Myocyte (in vitro differentiated cells): Measurements from ENCODE around the gene PANX3. TPM values are rescaled to one million over a fixed set of nuclear protein-coding genes. Genes with fewer than 3 reads are reported as not detected.
A peak's percentile ranks its signal among the peaks of the same experiment; 100 is the strongest.
"Not testable (repeated sequence)": the region's sequence is repeated elsewhere in the genome, so short reads cannot be mapped to it uniquely, and the experiment has no call there.

Experiments
- DNase-seq: peaks from one replicate; pipeline ENCODE4 v3.0.0-alpha.2; 2012; ENCODE audit warnings: low read depth
- polyA plus RNA-seq: library from polyadenylated mRNA; unstranded; fragments of >200 nt; gene quantifications from one replicate; pipeline ENCODE4 v1.2.1, GENCODE V29; 2012; ENCODE audit warnings: missing spikeins
- total RNA-seq: library from RNA; depleted of rRNA; stranded (reverse); fragments of >200 nt; gene quantifications from 2 replicates; pipeline ENCODE4 v1.2.3, GENCODE V29; 2014

PANX3 gene
- not detected in 2 replicates for total RNA-seq
- polyA plus RNA-seq = not detected

DNA sequence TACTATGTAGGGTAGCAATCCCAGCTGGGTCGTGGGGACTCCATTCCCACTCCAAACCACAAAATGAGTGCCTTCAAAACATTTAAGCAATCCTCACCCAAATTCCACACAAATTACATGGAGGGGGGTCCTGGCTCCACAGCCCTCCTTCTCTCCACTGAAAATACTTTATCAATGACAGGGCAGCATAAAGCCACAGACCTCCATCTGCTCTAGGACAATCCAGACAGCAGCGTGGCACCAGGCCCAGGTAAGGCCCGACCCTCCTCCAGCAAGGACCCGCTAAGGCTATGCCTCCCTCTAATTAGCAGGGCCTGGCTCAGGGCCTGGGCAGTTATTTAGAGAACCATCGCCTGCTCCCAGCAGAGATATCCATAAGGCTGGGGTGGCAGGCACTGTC is at the start of gene PANX3:
Gene PANX3 (plus strand): TSS at position 365 of the 400 bp plus-strand sequence. CDS start 129 bp downstream, outside the sequence.
- DNase-seq = no peak

- no peak for DNase-seq
These were observed 41.5 kb upstream of the PANX3 start, which contains the start of gene OR8A1 for GRCh38 chr11:124569697-124570096. Gene OR8A1, plus strand, starts transcription at chr11:124569997. Its CDS starts 123 bp downstream, at chr11:124570120.

DNA sequence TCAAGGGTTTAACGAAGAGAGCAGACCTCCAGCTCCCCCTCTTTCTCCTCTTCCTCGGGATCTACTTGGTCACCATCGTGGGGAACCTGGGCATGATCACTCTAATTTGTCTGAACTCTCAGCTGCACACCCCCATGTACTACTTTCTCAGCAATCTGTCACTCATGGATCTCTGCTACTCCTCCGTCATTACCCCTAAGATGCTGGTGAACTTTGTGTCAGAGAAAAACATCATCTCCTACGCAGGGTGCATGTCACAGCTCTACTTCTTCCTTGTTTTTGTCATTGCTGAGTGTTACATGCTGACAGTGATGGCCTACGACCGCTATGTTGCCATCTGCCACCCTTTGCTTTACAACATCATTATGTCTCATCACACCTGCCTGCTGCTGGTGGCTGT is 41.1 kb upstream of the PANX3 start:
- DNase-seq = no peak

- DNase-seq = peak; percentile 30
These were observed 33.4 kb upstream of the PANX3 start for GRCh38 chr11:124577716-124578427.

DNA sequence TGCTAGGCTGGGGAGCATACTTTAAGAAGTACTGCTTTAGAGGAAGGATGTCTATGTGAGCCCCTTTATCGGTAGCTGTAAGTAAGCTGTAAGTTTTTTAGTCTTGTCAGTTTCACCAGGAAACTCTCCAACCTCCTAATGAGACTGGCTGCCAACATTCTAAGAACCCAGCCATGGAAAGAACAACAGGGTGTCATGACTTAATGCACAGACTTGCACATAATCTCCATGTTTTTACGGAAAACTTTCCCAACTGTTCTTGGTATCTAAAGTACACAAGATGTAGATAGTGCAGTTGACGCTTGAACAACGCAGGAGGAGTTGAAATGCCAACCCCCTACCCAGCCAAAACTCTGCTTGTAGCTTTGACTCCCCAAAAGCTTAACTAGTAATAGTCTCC is 32.5 kb upstream of the PANX3 start:
- DNase-seq = no peak

- peak; percentile 7 for DNase-seq
These were observed 29.4 kb upstream of the PANX3 start for GRCh38 chr11:124581817-124582216.

GRCh38 chr11:124582565-124582964 is 28.7 kb upstream of the PANX3 start:
- no peak for DNase-seq

DNA sequence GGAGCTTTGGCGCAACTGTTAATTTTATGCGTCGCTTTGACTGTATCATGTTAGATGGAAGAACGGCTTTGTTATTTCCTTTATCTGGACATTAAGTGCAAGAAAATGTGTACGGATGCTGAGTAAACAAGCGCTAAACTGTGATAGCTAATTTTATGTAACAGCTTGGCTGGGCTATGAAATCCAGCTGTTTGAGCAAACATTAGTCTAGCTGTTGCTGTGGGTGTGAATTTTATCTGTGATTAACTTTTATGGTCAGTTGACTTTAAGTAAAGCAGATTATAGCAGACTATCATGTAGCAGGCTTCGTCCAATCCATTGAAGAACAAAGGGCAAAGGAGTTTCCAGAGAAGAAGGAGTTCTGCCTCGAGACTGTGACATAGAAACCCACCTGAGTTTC is 27.4 kb upstream of the PANX3 start:
- DNase-seq = no peak

GRCh38 chr11:124584681-124585372 is 26.4 kb upstream of the PANX3 start:
- DNase-seq = no peak

DNA sequence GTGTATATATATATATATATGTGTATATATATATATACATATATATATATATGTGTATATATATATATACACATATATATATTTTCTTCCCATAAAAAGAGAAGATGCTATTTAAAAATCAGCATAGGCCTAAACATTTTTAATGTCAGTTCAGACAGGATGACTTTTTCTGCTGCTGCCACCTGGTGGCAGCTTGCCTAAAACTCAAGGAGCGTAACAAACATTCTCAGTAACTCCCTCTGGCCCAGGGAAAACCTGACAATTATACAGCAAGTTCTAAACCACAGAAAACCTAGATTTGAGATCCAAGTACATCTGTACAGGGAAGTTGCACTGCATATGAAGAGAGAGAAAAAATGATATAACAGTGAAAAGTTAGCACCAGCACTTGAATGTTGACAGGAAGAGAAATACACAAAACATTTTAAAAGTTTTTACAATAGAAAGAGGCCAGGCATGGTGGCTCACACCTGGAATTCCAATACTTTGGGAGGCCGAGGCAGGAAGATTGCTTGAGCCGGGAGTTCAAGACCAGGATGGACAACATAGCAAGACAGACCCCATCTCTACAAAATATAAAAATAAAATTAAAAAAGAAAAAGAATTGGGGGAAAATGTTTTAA is 24.9 kb upstream of the PANX3 start:
- DNase-seq = peak; percentile 80

DNA sequence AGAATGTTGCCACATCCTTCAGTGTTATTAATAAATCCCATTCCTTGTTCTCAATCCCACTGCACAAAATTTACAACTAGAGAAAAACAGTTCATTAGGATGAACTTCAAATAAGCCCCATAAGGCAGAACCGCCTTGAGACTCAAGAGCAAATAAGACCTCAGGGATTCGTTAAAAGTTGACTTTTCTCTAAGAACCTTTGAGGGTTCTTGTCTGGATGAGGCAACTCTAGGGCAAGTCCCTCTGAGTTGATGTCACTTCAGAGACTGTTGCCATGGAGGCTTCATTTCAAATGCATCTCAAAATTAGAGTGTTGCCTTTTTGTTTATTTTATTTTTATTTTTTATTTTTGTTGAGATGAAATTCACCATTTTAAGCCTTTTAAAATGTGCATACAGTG is 19.8 kb upstream of the PANX3 start:
- DNase-seq = no peak

DNA sequence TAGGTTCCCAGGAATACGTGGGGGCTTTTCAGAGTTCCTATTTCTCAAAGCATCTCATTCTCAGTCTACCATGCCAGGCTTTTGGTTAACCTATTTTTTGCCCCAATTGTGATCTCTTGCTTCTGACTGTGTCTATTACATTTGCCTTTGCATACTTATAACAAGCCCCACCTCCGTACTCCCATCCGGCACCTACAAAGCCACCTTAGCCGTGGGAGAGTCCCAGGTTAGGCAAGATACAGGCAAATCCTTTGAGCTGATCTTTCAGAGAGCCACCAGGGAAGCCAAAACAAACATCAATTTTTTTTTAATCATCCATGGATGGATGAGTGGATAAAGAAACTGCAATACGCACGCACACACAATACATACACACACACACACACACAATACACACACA is 18.6 kb upstream of the PANX3 start:
- DNase-seq = no peak

DNA sequence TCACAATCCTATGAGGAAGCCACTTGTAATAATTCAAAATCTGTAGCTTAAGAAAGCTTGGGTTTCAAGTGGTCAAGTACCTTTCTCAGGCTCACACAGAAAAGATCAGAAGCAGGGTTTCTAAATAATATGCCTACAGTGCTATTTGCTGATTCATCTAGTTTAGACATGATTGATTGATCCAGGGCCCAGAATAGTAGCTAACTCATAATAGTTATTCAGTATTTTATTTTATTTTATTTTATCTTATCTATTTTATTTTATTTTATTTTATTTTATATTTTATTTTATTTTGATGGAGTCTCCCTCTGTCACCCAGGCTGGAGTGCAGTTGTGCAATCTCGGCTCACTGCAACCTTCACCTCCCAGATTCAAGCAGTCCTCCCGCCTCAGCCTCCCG is 15.9 kb upstream of the PANX3 start:
- no peak for DNase-seq

DNA sequence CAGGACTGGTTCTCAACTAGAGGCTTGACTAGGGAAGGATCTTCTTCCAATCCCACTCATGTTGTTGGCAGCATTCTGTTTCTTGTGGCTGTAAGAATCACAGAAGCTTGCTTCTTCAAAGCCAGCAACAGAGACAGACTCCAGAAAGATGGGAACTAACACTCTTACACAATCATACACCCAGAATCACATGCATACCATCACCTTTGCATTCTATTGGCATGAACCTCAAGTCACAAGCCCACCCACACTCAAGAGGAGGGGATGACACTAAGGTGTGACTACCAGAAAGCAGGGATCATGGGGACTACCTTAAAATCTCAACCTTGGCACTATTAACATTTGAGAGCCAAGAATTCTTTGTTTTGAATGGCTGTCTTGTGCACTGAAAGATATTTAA is 13.6 kb upstream of the PANX3 start:
- DNase-seq = no peak

DNA sequence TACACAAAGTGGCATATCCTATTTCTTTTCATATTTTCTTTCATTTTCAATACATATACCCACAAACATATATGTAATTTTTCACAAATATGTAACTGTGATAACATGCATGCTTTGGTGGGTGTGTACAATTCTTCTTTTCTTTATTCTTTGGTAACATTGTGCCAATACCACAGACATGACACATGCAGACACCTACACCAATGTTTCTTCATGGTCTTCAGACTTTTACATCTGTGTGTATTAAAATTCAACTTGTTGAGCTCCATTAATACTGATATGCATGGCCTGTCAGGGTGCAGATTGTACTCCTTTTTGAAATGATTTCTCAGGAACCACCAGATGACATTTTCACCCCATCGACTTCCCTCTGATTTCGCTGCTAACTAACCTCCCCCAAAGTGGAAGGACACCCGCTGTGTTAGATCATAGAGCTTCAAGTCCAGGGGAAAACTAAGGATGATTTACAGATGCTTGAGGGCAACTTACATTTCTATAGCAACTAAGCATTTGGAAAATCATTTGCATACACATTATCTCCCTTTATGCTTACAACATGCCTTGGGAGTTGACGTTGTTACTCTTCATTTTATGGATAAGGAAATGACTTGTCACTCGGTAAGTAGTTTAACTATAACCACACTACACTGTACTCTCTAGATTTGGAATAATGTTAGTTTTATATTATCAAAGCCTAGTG is 10.5 kb upstream of the PANX3 start:
- DNase-seq = no peak

GRCh38 chr11:124602193-124602592 is 9.0 kb upstream of the PANX3 start:
- DNase-seq = peak; percentile 53

DNA sequence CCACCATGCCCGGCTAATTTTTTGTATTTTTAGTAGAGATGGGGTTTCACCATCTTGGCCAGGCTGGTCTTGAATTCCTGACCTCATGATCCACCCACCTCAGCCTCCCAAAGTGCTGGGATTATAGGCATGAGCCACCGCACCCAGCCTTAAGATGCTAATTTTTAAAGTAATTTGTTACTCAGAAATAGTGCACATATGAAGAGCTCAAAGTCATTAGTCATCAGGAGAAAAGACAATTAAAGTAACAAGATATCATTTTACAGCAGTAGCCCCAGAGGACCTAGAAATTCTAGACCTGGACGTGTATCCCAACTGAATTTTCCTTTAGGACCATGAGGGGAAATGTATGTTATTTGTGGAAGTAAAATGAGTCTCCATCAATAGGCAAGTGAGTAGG is 8.5 kb upstream of the PANX3 start:
- not testable (repeated sequence) for DNase-seq

DNA sequence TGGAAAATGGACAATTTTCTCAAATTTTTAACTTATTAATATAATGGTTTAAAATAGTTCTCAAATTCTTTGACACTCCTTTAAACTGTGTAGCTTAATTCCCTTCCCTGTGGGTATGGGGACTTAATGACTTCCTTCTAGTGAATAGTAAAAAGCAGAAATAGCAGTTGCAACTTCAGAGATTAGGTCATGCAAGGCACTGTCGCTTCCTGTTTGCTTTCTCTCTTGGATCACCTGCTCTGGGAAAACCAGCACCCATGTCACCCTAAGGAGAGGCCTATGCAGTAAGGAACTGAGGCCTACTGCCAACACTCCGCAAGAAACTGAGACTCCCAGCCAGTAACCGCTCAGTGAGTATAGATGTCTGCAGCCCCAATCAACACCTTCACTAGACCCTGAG is 5.5 kb upstream of the PANX3 start:
- no peak for DNase-seq

DNA sequence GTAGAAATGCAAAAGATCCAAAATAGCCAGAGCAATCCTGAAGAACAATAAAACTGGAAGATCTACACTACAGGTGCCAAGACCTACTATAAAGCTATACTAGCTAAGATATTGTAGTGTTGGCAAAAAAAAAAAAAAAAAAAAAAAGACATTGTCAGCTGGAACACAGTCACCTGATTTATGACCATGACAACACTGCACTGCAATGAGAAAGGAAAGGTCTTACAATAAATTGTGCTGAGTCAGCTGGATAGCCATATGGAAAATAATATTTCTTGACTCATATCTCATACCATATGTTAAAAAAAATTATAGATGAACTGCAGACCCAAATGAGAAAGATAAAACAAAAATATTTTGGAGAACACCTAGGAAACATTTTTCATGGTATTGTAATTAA is 3.1 kb upstream of the PANX3 start:
- no peak for DNase-seq

GRCh38 chr11:124610295-124610694 is 933 bp upstream of the PANX3 start:
- DNase-seq = no peak

DNA sequence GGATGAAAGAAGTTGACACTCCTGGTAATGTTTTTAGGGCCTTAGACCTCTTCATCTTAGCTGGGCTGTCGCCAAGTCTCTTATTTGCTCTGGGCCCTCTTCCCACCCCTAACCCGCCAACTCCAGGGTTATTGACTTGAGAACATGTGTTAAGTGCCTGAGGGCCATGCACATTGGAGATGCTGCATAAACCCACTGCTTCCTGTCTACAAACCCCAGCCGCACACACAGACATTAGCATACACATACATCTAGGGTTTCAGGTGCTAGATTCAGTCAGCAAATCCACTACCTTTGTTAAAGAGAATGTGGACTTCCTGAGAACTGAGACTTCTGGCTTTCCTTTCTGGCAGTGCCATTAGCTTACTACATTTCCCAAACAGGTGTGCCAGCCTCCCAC is 817 bp downstream of the PANX3 start:
- DNase-seq = no peak
